Large intestine (tissue), 3 donors: ENCODE results near the gene FAM120A. TPM values are rescaled to one million over a fixed set of nuclear protein-coding genes. Genes with fewer than 3 reads are reported as not detected.

Source experiments
- DNase-seq, 2 donors: peaks; one replicate each; pipeline versions ENCODE4 v3.0.0 to v3.0.0-alpha.2; 2013
- H3K27ac ChIP-seq: one replicate; pipeline ENCODE4 v1.5.1; 2013; ENCODE audit warnings: low read length
- H3K27me3 ChIP-seq: 2 replicates; pipeline ENCODE4 v1.6.1; 2013; ENCODE audit warnings: low read length; ENCODE audit not compliant: control insufficient read depth, insufficient read depth
- H3K36me3 ChIP-seq: 2 replicates; pipeline ENCODE4 v1.6.1; 2013; ENCODE audit warnings: low read length; ENCODE audit not compliant: control insufficient read depth, insufficient read depth
- H3K4me1 ChIP-seq: one replicate; pipeline ENCODE4 v1.6.1; 2013; ENCODE audit warnings: low read length; ENCODE audit not compliant: control insufficient read depth, insufficient read depth
- H3K4me3 ChIP-seq: one replicate; pipeline ENCODE4 v1.5.1; 2013; ENCODE audit warnings: low read length
- H3K9me3 ChIP-seq: one replicate; pipeline ENCODE4 v1.6.1; 2013; ENCODE audit warnings: mild to moderate bottlenecking, low read depth, low read length, moderate library complexity; ENCODE audit not compliant: control insufficient read depth
- WGBS: methylation state at CpG from one replicate; pipeline ENCODE4 v1.1.5; 2013; ENCODE audit warnings: low lambda C conversion rate; ENCODE audit not compliant: insufficient coverage; 5-methylcytosine and 5-hydroxymethylcytosine counted together
- polyA plus RNA-seq: library from polyadenylated mRNA; unstranded; fragments of 120-200 nt; gene quantifications from one replicate; pipeline ENCODE4 v1.2.1, GENCODE V29; 2013

FAM120A gene
- polyA plus RNA-seq, 1 donor, result 80.8 TPM

DNA sequence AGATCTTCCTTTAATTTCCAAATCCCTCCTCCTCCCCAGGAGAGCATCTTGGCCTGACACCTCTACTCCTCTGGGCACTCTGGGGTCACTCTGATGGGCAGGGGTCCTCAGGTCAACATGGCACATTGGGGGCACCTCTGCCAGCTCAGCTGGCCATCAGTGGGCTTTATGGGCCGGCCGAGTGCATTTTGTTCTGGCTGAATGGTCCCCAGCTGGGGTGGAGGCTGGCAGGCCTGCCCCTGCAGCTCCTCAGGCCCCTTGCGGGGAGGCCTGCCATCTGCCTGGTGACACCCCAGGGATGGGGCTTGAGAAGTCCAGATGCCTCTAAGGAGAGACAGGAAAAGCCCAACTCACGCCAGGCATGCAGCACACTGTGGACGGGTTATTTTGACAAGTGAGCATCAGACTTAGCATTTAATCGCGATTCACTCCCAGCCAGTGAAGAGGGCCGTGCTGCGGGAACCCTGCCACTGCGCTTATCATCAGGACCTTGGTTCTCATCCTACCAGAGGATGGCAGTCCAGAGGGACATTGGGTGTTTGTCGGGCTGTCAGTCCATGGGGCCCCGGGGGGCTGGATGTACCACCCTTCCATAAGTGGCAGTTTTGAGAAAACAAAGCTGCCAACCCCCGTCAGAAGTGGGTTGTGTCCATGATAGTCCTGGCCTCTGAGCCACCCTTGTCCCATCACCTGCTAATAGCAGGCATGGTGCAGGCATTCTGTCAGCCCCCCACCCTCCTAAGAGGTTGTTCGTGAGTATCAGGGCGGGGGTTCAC is 146.6 kb downstream of the FAM120A start:
- Histone ChIP-seq H3K4me3 (no peak overlapping the region), H3K27me3 (no peaks in the 10 kb centered on the region), H3K9me3 (no peaks in the 10 kb centered on the region), H3K27ac (peak overlapping the region; percentile 39), H3K36me3 (no peaks in the 10 kb centered on the region), H3K4me1 (peaks cover 35% of the 10 kb centered on the region)
- WGBS, result no CpG with 5 or more reads among the region's 15 CpGs
- DNase-seq, result peak in 1 of 2 donors; percentile 23

DNA sequence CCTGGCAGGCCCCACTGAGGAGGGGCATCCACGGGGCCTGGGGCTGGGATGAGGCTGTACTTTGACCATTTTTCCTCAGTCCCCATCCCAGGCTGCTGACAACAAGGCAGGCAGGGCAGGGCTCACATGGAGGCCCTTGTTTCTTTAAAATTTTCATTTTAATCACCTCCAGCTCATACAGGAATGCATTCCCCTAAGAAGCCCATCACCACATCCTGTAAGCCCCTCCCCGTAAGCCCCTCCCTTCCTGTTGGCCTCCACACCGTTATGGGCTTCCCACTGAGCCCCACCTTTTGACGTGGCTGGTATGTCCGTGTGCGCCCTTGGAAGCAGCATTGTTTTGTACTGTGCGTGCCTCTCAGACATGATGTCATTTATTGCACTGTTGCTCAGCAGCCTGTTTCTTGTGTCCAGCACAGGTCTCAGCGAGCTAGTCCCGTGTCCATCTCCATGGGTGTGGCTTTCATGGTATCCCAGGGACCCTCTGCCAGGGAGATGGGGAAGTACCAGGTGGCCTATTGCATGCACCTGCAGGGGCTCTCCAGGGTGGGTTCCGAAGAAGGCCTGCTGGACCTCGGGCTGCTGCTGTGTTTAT is 147.3 kb downstream of the FAM120A start:
- no peaks in the 10 kb centered on the region for H3K9me3 ChIP-seq
- H3K4me3 ChIP-seq, result no peak overlapping the region
- no peaks in the 10 kb centered on the region for H3K27me3 ChIP-seq
- H3K4me1 ChIP-seq, result peaks cover 30% of the 10 kb centered on the region
- no CpG with 5 or more reads among the region's 11 CpGs for WGBS
- H3K27ac ChIP-seq, result peak overlapping the region; percentile 39
- DNase-seq, result peak; percentile 37 to 82
- H3K36me3 ChIP-seq, result no peaks in the 10 kb centered on the region

DNA sequence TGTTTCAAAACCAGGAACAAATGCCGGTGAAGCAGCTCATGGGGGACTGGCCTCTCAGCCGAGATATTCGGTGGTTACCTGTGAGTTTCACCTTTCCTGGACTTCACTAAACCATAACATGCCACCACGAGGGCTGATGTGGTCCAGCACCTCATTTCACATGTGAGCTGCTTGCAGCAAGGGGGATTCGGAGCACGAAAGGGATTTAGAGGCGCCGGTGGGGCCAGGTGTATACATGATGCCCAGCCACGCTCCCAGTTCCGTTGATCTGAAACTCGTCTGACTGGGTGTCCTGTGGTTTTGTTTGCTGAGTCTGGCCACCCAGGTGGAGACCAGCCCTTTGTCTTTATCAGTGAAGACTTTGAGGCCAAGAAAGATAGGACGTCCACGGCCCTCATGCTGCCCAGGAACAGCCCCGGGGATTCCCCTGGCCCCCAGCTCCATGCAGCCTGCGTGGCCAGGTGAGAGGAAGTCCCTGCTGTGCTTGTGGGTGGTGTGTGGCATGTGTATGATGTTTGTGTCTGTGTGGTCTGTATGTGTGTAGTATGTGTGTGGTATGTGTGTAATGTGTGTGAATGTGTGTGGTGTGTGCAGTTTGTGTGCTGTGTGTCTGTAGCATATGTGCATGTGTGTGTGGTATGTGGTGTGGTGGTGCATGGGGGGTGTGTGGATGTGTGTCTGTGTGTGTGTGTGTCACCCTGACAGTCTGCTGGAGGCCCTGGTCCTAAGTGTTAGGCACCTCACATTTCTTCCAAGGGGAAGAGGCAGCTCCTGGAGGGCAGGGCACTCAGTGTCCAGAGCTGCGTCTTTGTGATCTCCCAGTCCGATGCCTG is 148.3 kb downstream of the FAM120A start:
- no peaks in the 10 kb centered on the region for H3K27me3 ChIP-seq
- no peak overlapping the region for H3K27ac ChIP-seq
- H3K9me3 ChIP-seq, result no peaks in the 10 kb centered on the region
- WGBS, result no CpG with 5 or more reads among the region's 17 CpGs
- no peaks in the 10 kb centered on the region for H3K36me3 ChIP-seq
- DNase-seq, result no peak
- H3K4me1 ChIP-seq, result peaks cover 22% of the 10 kb centered on the region
- H3K4me3 ChIP-seq, result no peak overlapping the region

DNA sequence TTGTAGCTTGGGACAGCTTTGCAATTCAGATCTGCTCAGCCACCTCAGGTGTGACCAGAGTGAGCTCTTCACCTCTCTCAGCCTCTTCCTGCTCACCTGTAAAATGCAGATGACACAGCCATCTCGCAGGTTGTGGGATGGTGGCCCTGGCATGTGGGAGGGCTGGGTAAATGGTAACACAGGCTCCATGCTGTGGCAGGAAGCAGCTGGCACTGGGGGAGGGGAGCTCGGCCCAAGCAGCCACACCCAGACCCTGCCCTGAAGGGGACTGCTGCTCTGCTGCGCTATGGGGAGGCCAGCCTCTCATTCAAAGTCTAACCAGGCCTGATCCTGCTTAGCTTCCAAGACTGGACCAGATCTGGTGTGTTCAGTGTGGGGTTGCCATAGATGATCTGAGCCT is 149.0 kb downstream of the FAM120A start:
- Histone ChIP-seq H3K9me3 (no peaks in the 10 kb centered on the region), H3K27me3 (no peaks in the 10 kb centered on the region), H3K4me1 (peaks cover 22% of the 10 kb centered on the region), H3K4me3 (no peak overlapping the region), H3K36me3 (no peaks in the 10 kb centered on the region), H3K27ac (no peak overlapping the region)
- no CpG with 5 or more reads among the region's 3 CpGs for whole genome bisulfite sequencing
- peak in 1 of 2 donors; percentile 70 for DNase-seq

DNA sequence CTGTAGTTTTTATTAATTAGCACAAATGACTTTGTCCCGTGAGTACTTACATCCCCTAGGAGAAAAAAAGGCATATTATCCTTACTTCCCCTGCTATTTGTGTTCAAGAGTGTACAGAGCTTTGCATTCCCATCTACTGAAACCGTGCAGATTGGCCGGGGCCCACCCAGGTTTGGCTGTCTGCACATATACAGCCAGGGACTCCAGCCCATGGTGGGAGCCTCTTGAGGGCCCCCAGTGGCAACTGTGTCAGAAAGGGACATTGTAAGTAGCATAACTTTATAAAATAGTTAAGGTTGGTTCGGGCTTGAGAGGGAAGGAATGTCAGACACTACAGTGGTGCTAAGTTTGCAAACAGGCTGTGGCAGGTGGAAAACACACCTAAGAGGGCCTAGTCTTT is 149.6 kb downstream of the FAM120A start:
- H3K36me3 ChIP-seq, result no peaks in the 10 kb centered on the region
- H3K27ac ChIP-seq, result no peak overlapping the region
- no peak for DNase-seq
- WGBS, result no CpG with 5 or more reads among the region's 4 CpGs
- H3K4me3 ChIP-seq, result no peak overlapping the region
- H3K4me1 ChIP-seq, result peaks cover 22% of the 10 kb centered on the region
- H3K27me3 ChIP-seq, result no peaks in the 10 kb centered on the region
- peaks cover 3% of the 10 kb centered on the region for H3K9me3 ChIP-seq

DNA sequence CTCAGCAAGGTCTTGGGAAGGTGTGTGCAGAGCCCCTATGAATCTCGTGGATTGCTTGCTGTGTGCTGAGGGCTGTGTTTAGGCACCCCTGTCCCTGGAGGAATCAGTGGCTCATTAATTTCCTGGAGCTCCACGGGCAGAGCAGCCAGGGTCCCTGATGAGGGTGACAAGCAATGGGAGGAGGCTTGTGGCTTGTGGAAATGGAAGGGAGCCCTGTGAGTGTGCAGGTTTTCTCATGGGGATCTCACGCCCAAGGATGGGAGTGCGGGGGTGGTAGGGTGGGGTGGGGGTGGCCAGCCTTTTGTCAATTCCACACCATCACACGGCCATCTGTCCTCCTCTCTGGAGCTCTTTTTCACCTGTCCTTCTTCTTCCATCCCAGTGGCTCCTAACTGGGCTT is 150.2 kb downstream of the FAM120A start:
- Histone ChIP-seq H3K4me1 (peaks cover 22% of the 10 kb centered on the region), H3K4me3 (no peak overlapping the region), H3K27ac (no peak overlapping the region), H3K36me3 (no peaks in the 10 kb centered on the region), H3K9me3 (peaks cover 3% of the 10 kb centered on the region), H3K27me3 (no peaks in the 10 kb centered on the region)
- DNase-seq, result no peak
- no CpG with 5 or more reads among the region's 5 CpGs for WGBS

DNA sequence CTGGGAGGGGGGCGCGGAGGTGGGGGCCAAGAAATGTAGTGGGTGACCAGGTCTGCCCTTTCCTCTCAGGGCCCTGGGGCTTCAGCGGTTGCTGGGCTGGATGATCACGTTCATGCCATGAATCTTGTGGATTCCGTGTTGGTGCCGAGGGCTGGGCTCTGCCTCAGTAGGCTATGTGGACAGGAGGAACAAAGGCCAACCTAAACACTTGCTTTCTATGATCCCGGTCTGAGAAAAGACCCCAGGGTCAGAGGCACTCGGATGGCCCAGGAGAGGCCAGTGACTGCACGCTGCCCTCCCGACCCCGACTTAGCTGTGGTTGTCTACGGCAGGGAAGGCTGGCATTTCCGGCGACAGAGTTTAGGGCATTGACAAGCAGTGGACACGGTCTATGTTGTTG is 151.5 kb downstream of the FAM120A start:
- Histone ChIP-seq H3K36me3 (no peaks in the 10 kb centered on the region), H3K27me3 (no peaks in the 10 kb centered on the region), H3K4me3 (no peak overlapping the region), H3K4me1 (peaks cover 22% of the 10 kb centered on the region), H3K27ac (no peak overlapping the region), H3K9me3 (peaks cover 11% of the 10 kb centered on the region)
- WGBS, result no CpG with 5 or more reads among the region's 15 CpGs
- DNase-seq, result no peak

DNA sequence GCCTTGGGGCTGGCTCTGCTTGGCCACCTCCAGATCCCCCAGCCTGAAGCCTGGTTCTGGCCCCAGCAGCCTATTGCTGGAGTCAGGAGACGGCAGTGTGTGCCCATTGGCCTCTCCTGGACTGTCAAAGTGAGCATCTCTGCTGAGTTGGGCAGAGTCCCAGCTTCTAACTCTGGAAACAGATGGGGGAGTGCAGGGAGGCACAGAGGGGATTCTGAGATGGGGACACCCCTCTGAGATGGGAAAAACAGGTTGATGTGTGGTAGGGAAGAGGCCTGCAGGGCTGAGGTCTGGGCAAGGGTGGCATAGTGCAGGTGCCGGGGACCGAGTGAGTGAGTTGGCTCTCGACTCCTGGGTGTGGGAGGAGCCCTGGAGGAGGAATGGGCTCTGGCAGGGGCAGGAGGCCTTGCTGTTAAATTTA is 152.4 kb downstream of the FAM120A start:
- no peak overlapping the region for H3K4me3 ChIP-seq
- no peaks in the 10 kb centered on the region for H3K36me3 ChIP-seq
- no peak overlapping the region for H3K27ac ChIP-seq
- no peak for DNase-seq
- no peaks in the 10 kb centered on the region for H3K27me3 ChIP-seq
- WGBS, result no CpG with 5 or more reads among the region's 4 CpGs
- H3K4me1 ChIP-seq, result peaks cover 14% of the 10 kb centered on the region
- peaks cover 18% of the 10 kb centered on the region for H3K9me3 ChIP-seq

DNA sequence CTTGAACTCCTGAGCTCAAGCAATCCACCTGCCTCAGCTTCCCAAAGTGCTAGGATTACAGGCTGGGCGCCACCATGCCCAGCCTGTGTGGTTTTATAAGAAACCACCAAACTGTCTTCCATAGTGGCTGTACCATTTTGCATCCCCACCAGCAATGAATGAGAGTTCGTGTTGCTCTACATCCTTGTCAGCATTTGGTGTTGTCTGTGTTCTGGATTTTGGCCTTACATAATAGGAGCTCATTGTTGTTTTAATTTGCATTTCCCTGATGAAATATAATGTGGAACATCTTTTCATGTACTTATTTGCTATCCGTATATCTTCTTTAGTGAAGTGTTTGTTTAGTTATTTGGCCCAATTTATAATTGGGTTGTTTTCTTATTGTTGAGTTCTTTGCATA is 154.7 kb downstream of the FAM120A start:
- Histone ChIP-seq H3K36me3 (no peaks in the 10 kb centered on the region), H3K4me1 (no peaks in the 10 kb centered on the region), H3K9me3 (peaks cover 29% of the 10 kb centered on the region), H3K27ac (no peak overlapping the region), H3K27me3 (no peaks in the 10 kb centered on the region), H3K4me3 (no peak overlapping the region)
- WGBS, result no CpG with 5 or more reads among the region's 3 CpGs
- no peak for DNase-seq

DNA sequence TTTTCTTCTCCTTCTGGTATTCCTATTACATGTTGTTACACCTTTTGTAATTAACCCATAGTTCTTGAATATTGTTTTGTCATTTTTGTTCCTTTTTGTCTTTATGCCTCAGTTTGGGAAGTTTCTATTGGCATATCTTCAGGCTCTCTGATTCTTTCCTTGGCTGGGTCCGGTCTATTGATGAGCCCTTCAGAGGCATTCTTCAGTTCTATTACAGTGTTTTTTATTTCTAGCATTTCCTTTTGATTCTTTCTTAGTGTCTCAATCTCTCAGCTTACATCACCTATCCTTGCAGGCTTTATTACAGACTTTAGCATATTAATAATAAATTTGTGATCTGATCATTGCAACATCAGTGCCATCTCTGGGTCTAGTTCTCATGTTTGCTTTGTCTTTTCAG is 158.7 kb downstream of the FAM120A start:
- 100% methylated on average over 1 of the region's 1 CpG for WGBS

More for the DNA sequence above, 158.7 kb downstream of the FAM120A start:
- H3K9me3 ChIP-seq, result peaks cover 29% of the 10 kb centered on the region
- H3K27ac ChIP-seq, result no peak overlapping the region
- H3K4me1 ChIP-seq, result no peaks in the 10 kb centered on the region
- no peak overlapping the region for H3K4me3 ChIP-seq
- DNase-seq, result no peak
- H3K27me3 ChIP-seq, result no peaks in the 10 kb centered on the region
- H3K36me3 ChIP-seq, result peaks cover 2% of the 10 kb centered on the region
